ENCODE data around the gene ST3GAL5.

ST3GAL5 gene

GRCh38 chr2:85930129-85931124 lies 41.6 kb upstream of the ST3GAL5 start:
- no peak overlapping the region for H3K9ac ChIP-seq (ENCODE audit: low read length)
- no peak overlapping the region for H3K4me2 ChIP-seq (ENCODE audit: low read depth, low read length)
- H3K79me2 ChIP-seq (ENCODE audit: low read length), result no peaks in the 10 kb centered on the region
- no peaks in the 10 kb centered on the region for H3K36me3 ChIP-seq (replicated peaks; ENCODE audit: insufficient read depth, low read length)
- H3K9me3 ChIP-seq (replicated peaks; ENCODE audit: insufficient read depth, low read length), result no peaks in the 10 kb centered on the region
- DNase-seq, result no peak
- H3F3A ChIP-seq (ENCODE audit: insufficient read depth, low read length), result no peaks in the 10 kb centered on the region
- no peak overlapping the region for H3K27ac ChIP-seq (ENCODE audit: low read length)
- no peak overlapping the region for H3K4me3 ChIP-seq (ENCODE audit: low read length)
- no peak for TF ChIP-seq EZH2 (optimal IDR thresholded peaks at IDR 0.05; ENCODE audit: low read depth, low read length)
- no peak for TF ChIP-seq CTCF (IDR thresholded peaks at IDR 0.05; ENCODE audit: low read length)
- no peak for TF ChIP-seq EZH2phosphoT487 (IDR thresholded peaks at IDR 0.05; ENCODE audit: low read length)
- 0 out of 2 replicates have a peak, but pooled peaks cover 4% of the 10 kb centered on the region for H3K4me1 ChIP-seq (ENCODE audit: low read length)
- H4K20me1 ChIP-seq (ENCODE audit: insufficient read depth, low read length), result no peaks in the 10 kb centered on the region
- H2AFZ ChIP-seq (ENCODE audit: low read length), result no peak overlapping the region
- no peaks in the 10 kb centered on the region for H3K9me2 ChIP-seq (replicated peaks; ENCODE audit: insufficient read depth, low read length)
- H3K27me3 ChIP-seq (replicated peaks; ENCODE audit: insufficient read depth, low read length), result no peaks in the 10 kb centered on the region

GRCh38 chr2:85929096-85930050 lies 40.6 kb upstream of the ST3GAL5 start:
- no peak for TF ChIP-seq EZH2phosphoT487 (IDR thresholded peaks at IDR 0.05; ENCODE audit: low read length)
- TF ChIP-seq EZH2 (optimal IDR thresholded peaks at IDR 0.05; ENCODE audit: low read depth, low read length), result no peak
- TF ChIP-seq CTCF (IDR thresholded peaks at IDR 0.05; ENCODE audit: low read length), result no peak
- Histone ChIP-seq H3K4me1 (ENCODE audit: low read length) (peaks cover 12% of the 10 kb centered on the region), H3K4me2 (ENCODE audit: low read depth, low read length) (no peak overlapping the region)

GRCh38 chr2:85926931-85927661 lies 38.3 kb upstream of the ST3GAL5 start:
- DNase-seq, result no peak
- no peak overlapping the region for H2AFZ ChIP-seq (ENCODE audit: low read length)
- no peaks in the 10 kb centered on the region for H4K20me1 ChIP-seq (ENCODE audit: insufficient read depth, low read length)
- H3K9me2 ChIP-seq (replicated peaks; ENCODE audit: insufficient read depth, low read length), result no peaks in the 10 kb centered on the region
- no peaks in the 10 kb centered on the region for H3K9me3 ChIP-seq (replicated peaks; ENCODE audit: insufficient read depth, low read length)
- H3K79me2 ChIP-seq (ENCODE audit: low read length), result no peaks in the 10 kb centered on the region
- H3K9ac ChIP-seq (ENCODE audit: low read length), result no peak overlapping the region
- no peak overlapping the region for H3K27ac ChIP-seq (ENCODE audit: low read length)
- no peak overlapping the region for H3K4me2 ChIP-seq (ENCODE audit: low read depth, low read length)
- H3K4me1 ChIP-seq (ENCODE audit: low read length), result peaks cover 10% of the 10 kb centered on the region
- TF ChIP-seq CTCF (IDR thresholded peaks at IDR 0.05; ENCODE audit: low read length) (no peak), EZH2 (optimal IDR thresholded peaks at IDR 0.05; ENCODE audit: low read depth, low read length) (no peak), EZH2phosphoT487 (IDR thresholded peaks at IDR 0.05; ENCODE audit: low read length) (no peak)
- no peaks in the 10 kb centered on the region for H3K36me3 ChIP-seq (replicated peaks; ENCODE audit: insufficient read depth, low read length)
- H3K4me3 ChIP-seq (ENCODE audit: low read length), result no peak overlapping the region
- H3K27me3 ChIP-seq (replicated peaks; ENCODE audit: insufficient read depth, low read length), result no peaks in the 10 kb centered on the region
- H3F3A ChIP-seq (ENCODE audit: insufficient read depth, low read length), result peaks cover 4% of the 10 kb centered on the region; the same call in 1 of the 2 replicates

More at GRCh38 chr2:85929096-85930050, 40.6 kb upstream of the ST3GAL5 start:
- Histone ChIP-seq H3K9me2 (replicated peaks; ENCODE audit: insufficient read depth, low read length) (no peaks in the 10 kb centered on the region), H4K20me1 (ENCODE audit: insufficient read depth, low read length) (no peaks in the 10 kb centered on the region), H3K9me3 (replicated peaks; ENCODE audit: insufficient read depth, low read length) (no peaks in the 10 kb centered on the region), H3F3A (ENCODE audit: insufficient read depth, low read length) (peaks cover 4% of the 10 kb centered on the region; the same call in 1 of the 2 replicates), H2AFZ (ENCODE audit: low read length) (no peak overlapping the region), H3K27me3 (replicated peaks; ENCODE audit: insufficient read depth, low read length) (no peaks in the 10 kb centered on the region), H3K27ac (ENCODE audit: low read length) (no peak overlapping the region), H3K79me2 (ENCODE audit: low read length) (no peaks in the 10 kb centered on the region), H3K9ac (ENCODE audit: low read length) (no peak overlapping the region), H3K4me3 (ENCODE audit: low read length) (no peak overlapping the region), H3K36me3 (replicated peaks; ENCODE audit: insufficient read depth, low read length) (no peaks in the 10 kb centered on the region)
- no peak for DNase-seq
